ENCODE measurements around the gene C3orf18. TPM values are rescaled to one million over a fixed set of nuclear protein-coding genes. Genes with fewer than 3 reads are reported as not detected.

C3orf18 gene
- total RNA-seq, 1 donor from 2014 or later: 57.2 TPM

GRCh38 chr3:50551681-50552435 is 15.7 kb downstream of the C3orf18 start:
- H3K27ac ChIP-seq (replicated peaks): no peak overlapping the region
- no peak for TF ChIP-seq CTCF (IDR thresholded peaks at IDR 0.05; ENCODE audit: borderline replicate concordance)
- DNase-seq: no peak
- H3K4me1 ChIP-seq: no peaks in the 10 kb centered on the region
- H3K27me3 ChIP-seq (ENCODE audit: low read depth): no peaks in the 10 kb centered on the region
- H3K36me3 ChIP-seq: no peaks in the 10 kb centered on the region
- intact Hi-C loops (cut with micrococcal nuclease): no loop called here
- H3K4me3 ChIP-seq: no peak overlapping the region
- no peaks in the 10 kb centered on the region for H3K9me3 ChIP-seq (replicated peaks)

- no peak for DNase-seq
- TF ChIP-seq CTCF (IDR thresholded peaks at IDR 0.05; ENCODE audit: borderline replicate concordance): no peak
- Histone ChIP-seq H3K27me3 (ENCODE audit: low read depth) (no peaks in the 10 kb centered on the region), H3K4me3 (no peak overlapping the region), H3K9me3 (replicated peaks) (no peaks in the 10 kb centered on the region), H3K36me3 (no peaks in the 10 kb centered on the region), H3K4me1 (no peaks in the 10 kb centered on the region), H3K27ac (replicated peaks) (no peak overlapping the region)
- intact Hi-C loops (cut with micrococcal nuclease): no loop called here
Measured at GRCh38 chr3:50551054-50551659, 16.4 kb downstream of the C3orf18 start.

DNA sequence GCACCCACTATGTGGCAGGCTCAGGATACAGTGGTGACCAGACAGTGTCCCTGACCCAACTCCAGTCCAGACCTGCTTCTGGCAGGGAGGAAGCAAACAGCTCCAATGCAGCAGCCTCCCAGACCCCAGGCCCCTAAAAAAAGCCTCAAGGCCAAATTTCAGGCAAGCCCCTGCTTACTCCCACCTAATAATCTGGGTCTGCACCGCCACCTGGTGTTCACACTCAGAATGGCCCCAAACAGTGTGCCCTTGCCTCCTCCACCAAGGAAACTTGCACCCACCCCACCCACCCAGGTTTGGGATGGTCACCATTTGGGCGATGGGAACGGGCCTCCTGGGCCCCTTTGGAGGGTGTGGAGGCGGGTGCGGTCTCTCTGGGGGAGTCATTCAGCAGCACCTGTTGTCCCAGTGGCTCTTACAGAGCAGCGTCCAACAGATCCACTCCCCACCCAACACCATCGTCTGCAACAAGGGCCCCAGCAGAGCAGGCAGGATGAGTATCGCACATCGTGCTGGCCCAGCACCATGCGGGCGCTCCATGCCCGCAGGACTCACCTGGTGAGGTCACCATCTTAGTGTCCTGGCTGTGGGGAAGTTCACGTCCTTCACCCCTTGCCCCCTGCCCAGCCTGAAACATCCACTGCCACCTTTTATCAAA is 17.3 kb downstream of the C3orf18 start:
- no peaks in the 10 kb centered on the region for H3K36me3 ChIP-seq
- TF ChIP-seq CTCF (IDR thresholded peaks at IDR 0.05; ENCODE audit: borderline replicate concordance): peak; percentile 88
- intact Hi-C loops (cut with micrococcal nuclease): no loop called here
- H3K27ac ChIP-seq (replicated peaks): no peak overlapping the region
- H3K4me3 ChIP-seq: no peak overlapping the region
- H3K4me1 ChIP-seq: no peaks in the 10 kb centered on the region
- peak; percentile 47 for DNase-seq
- no peaks in the 10 kb centered on the region for H3K9me3 ChIP-seq (replicated peaks)
- no peaks in the 10 kb centered on the region for H3K27me3 ChIP-seq (ENCODE audit: low read depth)

DNA sequence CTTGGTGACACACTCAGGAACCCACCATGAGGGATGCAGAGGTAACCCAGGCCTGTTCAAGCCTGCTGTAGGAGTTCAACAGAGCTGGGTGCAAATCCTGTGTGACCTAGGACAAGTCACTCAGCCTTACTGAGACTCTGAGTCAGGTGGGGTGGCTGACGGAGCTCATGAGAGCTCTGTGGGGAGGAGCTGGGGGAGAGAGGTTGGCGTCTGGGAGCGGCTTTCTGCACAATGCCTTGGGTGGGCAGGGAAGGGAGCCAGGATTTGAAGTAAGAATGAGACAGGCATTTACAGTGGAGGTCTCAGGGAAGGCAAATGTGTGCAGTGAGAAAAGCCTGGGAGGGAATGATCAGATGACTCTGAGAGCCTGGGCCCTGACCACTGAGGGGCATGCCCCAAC is 18.3 kb downstream of the C3orf18 start:
- intact Hi-C loops (cut with micrococcal nuclease): no loop called here
- H3K4me1 ChIP-seq: no peaks in the 10 kb centered on the region
- no peaks in the 10 kb centered on the region for H3K36me3 ChIP-seq
- no peak for DNase-seq
- no peak for TF ChIP-seq CTCF (IDR thresholded peaks at IDR 0.05; ENCODE audit: borderline replicate concordance)
- H3K27ac ChIP-seq (replicated peaks): no peak overlapping the region
- no peaks in the 10 kb centered on the region for H3K9me3 ChIP-seq (replicated peaks)
- H3K4me3 ChIP-seq: no peak overlapping the region
- H3K27me3 ChIP-seq (ENCODE audit: low read depth): no peaks in the 10 kb centered on the region

- H3K4me3 ChIP-seq: no peak overlapping the region
- no peaks in the 10 kb centered on the region for H3K9me3 ChIP-seq (replicated peaks)
- no peaks in the 10 kb centered on the region for H3K4me1 ChIP-seq
- peaks cover 8% of the 10 kb centered on the region for H3K27me3 ChIP-seq (ENCODE audit: low read depth)
- no peak for TF ChIP-seq CTCF (IDR thresholded peaks at IDR 0.05; ENCODE audit: borderline replicate concordance)
- no peak overlapping the region for H3K27ac ChIP-seq (replicated peaks)
- no peak for DNase-seq
- intact Hi-C loops (cut with micrococcal nuclease): no loop called here
- H3K36me3 ChIP-seq: no peaks in the 10 kb centered on the region
Measured at GRCh38 chr3:50545781-50546180, 21.8 kb downstream of the C3orf18 start.

Data from left ventricle myocardium inferior (tissue), 1 donor.